ENCODE measurements around the gene ODAD4.

DNA sequence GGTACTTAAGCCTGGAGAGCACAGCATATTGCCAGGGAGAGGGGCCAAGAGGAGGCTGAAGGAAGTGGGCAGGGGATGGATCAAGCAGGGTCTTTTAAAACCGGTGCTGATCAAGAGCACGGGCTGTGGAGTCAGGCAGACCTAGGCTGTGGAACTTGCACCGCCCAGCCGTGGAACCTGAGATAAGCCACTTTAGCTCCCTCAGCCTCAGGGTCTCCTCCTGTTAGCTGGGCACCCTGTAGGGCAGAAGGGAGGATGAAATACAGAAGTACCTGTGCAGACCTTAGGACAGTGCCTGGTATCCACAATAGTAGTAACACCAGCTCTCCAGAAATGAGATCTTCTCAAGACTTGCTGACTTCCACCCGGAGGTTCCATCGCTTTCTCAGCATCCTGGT is 9.3 kb downstream of the ODAD4 start:
- TF ChIP-seq, protein P1, sequence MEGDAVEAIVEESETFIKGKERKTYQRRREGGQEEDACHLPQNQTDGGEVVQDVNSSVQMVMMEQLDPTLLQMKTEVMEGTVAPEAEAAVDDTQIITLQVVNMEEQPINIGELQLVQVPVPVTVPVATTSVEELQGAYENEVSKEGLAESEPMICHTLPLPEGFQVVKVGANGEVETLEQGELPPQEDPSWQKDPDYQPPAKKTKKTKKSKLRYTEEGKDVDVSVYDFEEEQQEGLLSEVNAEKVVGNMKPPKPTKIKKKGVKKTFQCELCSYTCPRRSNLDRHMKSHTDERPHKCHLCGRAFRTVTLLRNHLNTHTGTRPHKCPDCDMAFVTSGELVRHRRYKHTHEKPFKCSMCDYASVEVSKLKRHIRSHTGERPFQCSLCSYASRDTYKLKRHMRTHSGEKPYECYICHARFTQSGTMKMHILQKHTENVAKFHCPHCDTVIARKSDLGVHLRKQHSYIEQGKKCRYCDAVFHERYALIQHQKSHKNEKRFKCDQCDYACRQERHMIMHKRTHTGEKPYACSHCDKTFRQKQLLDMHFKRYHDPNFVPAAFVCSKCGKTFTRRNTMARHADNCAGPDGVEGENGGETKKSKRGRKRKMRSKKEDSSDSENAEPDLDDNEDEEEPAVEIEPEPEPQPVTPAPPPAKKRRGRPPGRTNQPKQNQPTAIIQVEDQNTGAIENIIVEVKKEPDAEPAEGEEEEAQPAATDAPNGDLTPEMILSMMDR (conservative IDR thresholded peaks at IDR 0.05) = no peak
- TF ChIP-seq ZFX (IDR thresholded peaks at IDR 0.05) = no peak
